ENCODE results near the gene DISC1. TPM values are rescaled to one million over a fixed set of nuclear protein-coding genes. Genes with fewer than 3 reads are reported as not detected.
"Not testable (repeated sequence)": the region's sequence is repeated elsewhere in the genome, so short reads cannot be mapped to it uniquely, and the experiment has no call there.

The DISC1 gene
- total RNA-seq, 1 donor from 2014 or later: 5.3 TPM

DNA sequence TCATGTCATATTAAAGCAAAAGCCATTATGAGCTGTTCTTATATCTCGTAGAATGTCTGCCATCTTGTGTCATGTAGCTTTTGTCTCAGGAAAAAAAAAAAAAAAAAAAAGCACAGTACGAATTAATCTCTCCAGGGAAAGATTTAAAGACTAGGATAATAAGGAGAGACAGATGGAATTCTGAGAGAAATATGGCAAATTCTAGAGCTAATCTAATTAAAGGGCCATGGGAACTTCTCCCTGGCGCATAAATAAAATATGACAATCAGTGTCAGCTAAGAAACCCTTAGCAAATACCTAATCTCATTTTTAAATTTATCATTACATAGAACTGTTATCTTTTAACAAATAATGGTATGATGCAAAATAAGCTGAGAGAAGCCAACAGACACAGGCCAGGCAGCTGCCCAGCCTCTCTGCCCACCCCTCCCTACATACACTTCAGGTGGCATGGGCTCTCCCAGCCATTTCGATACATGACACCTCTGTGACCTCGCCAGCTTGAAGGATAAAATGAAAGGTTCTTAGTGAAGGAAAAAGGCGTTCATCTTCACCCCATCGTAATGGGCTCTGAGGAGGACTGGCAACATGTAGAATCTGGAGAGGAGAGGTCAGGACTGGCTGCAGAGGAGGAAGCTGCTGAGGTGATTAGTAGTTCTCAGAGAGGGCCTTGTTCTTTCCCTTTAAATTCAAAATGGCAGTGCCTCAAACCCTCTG is 39.8 kb downstream of the DISC1 start:
- FAIRE-seq (no peak), DNase-seq (ENCODE audit: low spot score in 2 of 2) (no peak)

DNA sequence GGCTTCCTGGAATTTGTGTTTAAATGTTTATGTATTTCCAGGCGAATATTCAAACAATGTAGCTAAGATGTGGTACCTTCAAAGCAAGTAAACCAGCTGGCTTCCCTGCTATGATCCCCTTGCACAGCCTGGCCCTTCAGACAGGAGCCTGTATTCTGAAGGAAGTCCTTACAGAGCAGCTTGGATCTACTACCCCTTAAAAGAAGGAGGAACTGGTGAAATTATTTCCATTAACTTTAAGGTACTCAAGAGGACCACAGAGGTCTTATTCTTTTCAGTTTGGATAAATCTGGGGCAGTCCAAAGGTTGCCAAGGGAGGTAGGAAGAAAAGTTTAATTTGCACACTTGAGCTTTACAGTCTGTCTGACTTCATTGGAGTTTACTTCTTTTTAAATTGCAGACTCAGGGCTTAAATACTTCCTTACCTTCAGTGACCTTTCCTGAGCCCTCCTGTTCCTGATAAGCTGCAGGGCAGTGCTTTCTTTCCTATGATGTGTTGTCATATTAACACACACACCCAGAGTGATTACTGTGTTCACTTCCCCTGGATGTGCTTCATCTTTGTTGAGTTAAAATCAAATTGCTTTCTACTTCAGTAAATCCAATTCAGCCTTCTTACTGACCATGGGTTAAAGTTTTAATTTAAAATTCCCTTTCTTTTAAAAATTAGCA is 40.5 kb downstream of the DISC1 start:
- FAIRE-seq (no peak), DNase-seq (ENCODE audit: low spot score in 2 of 2) (no peak)

DNA sequence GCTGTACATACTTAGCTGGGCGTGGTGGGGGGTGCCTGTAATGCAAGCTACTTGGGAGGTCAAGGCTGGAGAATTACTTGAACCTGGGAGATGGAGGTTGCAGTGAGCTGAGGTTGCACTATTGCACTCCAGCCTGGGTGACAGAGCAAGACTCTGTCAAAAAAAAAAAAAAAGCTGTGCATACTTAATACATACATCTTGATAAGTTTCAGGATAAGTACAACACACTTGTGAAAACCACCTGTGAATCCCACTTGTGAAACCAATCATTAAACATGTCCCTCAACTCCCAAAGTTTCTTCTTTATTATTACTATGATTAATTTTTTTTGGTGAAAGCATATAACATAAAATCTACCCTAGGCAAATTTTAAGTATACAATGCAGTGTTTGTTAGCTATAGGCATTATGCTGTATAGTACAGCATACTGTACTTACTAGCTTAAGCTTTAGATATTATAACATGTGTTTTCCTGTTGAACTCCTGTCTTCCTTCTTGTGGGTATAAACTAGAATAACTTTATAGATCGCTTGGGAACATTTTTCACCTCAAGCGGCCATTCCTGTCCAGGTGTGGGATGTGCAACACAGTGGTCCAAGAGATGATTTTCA is 41.4 kb downstream of the DISC1 start:
- DNase-seq (ENCODE audit: low spot score in 2 of 2) (no peak), FAIRE-seq (no peak)

DNA sequence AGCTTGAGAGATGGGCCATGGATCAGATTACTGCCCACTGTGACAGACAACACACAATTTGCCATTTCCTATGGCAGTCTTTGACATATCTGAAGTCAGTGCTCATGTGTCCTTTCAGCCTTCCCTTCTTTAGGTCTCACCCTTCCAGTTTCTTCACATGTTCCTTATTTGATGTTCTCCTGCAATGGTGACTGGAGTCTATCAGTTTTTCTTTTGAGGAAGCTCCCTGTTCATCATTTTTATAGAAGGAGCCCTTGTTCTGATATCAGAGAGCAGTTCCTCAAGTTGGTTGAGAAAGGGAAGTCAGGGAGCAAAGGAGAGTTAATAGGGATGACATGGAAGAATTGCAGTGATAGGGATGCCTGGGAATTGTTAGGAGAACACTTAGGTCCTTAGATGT is 42.2 kb downstream of the DISC1 start:
- FAIRE-seq (no peak), DNase-seq (ENCODE audit: low spot score in 2 of 2) (no peak)

DNA sequence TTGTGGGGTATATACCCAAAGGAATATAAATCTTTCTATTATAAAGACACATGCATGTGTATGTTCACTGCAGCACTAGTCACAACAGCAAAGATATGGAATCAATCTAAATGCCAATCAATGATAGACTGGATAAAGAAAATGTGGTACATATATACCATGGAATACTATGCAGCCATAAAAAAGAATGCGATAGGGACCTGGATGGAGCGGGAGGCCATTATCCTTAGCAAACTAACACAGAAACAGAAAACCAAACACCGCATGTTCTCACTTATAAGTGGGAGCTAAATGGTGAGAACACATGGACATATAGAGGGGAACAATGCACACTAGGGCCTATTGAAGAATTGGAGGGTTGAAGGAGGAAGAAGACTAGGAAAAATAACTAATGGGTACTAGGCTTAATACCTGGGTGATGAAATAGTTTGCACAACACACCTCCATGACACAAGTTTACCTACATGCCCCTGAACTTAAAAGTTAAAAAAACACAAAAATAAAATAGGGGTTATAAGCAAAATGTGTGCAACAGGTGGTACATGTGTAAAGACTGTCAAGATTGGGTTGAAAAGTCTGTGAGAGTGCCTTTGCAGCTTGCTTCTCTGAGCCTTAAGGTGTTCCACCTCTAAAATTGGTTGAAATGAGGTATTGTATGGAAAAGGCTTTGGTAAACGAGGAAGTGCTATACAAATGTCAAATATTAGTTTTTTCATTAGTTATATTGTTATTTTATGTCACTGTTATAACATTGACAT is 43.5 kb downstream of the DISC1 start:
- not testable (repeated sequence) for FAIRE-seq; DNase-seq (ENCODE audit: low spot score in 2 of 2)

DNA sequence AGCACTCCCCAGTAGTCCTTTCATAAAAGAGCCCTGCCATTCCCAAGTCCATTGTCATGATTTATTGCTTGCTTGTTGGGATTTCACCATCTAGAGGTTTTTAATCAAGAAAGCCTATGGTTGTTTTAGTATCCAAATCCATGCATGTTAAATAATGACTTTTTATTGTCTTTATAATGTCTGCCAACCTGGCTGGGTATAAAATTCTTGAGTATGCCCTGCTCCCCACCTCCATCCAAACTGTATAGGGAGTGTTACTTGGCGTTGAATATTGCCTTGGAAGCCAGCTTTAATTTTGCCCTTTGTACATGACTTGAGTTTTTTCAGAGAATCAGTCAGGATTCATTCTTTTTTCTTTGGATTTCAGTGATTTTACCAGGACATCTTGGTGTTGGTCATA is 44.2 kb downstream of the DISC1 start:
- no peak for DNase-seq (ENCODE audit: low spot score in 2 of 2)

DNA sequence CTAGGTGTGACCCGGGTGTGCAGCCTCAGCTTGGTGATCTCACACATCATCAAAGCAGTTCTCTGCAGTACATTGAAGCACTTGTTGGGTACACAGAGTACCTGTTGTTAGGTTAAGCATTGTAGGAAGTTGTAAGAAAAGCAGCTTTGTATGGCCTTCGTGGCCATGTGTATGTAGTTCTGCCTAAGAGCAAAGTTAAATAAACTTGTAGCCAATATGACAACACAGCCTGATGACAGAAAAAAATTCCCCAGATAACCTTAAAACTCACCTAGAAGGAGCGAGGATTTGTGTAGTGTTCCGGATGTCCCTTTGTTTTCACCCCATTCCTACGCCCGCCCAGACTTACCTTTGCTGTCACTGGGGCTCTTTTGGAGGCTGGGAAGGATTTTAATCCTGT is 48.0 kb downstream of the DISC1 start:
- DNase-seq (ENCODE audit: low spot score in 2 of 2): no peak
- FAIRE-seq: no peak

More for the DNA sequence above, 44.2 kb downstream of the DISC1 start:
- FAIRE-seq: no peak

DNA sequence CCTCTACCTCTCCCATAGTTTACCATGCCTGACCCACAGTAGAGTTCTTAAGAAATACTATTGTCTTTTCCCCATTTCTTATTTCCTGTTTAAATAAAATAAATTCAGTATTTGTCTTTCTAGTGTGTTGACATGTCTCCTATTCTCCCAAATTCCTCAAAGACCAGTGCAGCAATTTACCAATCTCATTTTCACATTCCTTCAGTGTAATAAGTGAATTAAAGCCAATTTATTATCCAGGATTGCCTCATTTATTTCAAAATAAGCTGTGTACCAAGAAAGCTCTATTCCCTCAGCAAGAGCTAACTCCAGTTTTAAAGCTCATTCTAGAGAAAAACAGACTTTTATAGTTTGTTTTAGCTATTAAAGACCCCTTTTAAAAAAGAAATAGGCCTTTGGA is 49.9 kb downstream of the DISC1 start:
- DNase-seq (ENCODE audit: low spot score in 2 of 2) (no peak), FAIRE-seq (no peak)

DNA sequence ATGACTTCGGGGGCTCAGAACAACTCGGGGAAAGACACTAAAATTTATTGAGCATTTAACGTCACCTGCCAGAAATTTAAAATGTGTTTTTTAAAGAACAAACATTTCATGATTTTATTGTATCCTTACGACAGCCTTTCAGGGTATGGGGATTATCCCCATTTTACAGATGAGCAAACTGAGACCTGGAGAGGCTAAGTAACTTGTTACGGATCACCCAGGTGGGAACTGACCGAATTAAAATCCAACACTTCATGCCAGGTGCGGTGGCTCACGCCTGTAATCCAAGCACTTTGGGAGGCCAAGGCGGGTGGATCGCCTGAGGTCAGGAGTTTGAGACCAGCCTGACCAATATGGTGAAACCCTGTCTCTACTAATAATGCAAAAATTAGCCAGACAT is 50.9 kb downstream of the DISC1 start:
- FAIRE-seq (no peak), DNase-seq (ENCODE audit: low spot score in 2 of 2) (no peak)

DNA sequence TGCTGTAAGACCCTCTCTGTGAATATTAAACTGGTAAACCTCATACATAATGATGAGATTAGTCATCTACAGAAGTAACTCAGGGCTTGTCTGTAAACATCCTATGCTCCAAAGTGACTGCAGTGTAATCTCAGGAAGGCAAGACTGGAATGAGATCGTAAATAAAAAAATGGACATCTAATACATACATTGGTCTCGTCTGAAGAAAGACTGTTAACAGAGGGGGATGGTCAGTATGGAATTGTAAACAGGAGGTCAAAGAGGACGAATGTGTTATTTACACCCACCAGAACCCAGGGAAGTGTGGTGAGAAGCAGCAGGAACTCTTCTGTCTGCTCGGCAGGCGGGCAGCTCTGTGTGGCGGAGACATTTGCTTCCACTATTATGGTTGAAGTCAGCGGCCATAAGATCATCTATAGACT is 51.4 kb downstream of the DISC1 start:
- DNase-seq (ENCODE audit: low spot score in 2 of 2) (no peak), FAIRE-seq (no peak)

DNA sequence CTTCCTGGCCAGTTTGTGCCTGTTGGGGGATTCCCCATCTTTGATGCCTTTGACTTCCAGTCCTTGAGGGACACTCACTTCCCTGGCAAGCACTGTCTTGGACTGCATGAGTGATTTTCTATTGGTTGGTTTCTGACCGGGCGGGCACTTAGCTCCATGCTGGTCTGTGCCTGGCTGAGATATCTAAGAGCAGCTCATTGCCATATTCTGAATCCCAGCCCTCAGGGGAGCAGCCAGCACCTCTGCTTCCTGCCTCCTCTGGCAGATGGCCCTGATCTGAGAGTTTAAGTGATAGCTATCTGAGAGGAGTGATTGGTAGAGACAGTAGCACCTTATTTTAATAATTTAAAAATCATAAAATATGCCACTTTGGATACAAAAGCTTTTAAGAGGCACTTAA is 52.5 kb downstream of the DISC1 start:
- FAIRE-seq (no peak), DNase-seq (ENCODE audit: low spot score in 2 of 2) (no peak)

DNA sequence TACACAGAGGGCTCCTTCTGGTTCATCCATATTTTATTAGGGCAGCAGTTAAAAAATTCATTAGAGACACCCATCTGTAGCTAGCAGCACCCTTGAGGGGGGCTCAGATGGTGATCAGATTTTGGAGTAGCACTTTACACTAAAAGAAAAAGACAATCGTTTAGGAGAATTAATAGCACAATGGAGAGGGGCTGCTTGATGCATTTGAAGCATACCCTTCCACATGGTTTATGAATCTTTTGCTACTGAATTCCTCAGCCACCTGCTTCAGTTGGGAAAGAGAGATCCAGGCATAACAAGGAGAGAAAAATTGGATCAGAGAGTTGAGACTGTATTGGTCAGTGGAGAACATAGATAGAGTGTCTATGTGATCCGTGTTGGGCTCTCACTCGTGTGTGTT is 54.4 kb downstream of the DISC1 start:
- DNase-seq (ENCODE audit: low spot score in 2 of 2) (no peak), FAIRE-seq (no peak)

DNA sequence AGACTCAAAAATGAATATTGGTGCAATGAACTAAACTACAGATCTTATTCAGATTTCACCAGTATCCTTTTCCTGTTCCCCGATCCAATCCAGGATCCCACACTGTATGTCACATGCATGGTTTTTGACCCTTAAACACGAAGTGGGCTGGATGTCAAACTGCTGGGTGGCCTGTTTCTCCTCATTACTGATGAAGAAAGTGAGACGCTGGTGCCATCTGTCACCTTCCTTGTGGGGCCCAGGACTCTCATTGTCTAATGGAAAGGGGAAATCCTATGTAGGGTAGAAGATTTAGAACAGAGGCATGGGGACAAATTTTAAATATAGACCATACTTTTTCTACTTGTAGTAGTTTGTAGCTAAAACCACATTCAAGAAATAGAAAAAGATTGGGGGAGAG is 56.2 kb downstream of the DISC1 start:
- FAIRE-seq (no peak), DNase-seq (ENCODE audit: low spot score in 2 of 2) (no peak)

DNA sequence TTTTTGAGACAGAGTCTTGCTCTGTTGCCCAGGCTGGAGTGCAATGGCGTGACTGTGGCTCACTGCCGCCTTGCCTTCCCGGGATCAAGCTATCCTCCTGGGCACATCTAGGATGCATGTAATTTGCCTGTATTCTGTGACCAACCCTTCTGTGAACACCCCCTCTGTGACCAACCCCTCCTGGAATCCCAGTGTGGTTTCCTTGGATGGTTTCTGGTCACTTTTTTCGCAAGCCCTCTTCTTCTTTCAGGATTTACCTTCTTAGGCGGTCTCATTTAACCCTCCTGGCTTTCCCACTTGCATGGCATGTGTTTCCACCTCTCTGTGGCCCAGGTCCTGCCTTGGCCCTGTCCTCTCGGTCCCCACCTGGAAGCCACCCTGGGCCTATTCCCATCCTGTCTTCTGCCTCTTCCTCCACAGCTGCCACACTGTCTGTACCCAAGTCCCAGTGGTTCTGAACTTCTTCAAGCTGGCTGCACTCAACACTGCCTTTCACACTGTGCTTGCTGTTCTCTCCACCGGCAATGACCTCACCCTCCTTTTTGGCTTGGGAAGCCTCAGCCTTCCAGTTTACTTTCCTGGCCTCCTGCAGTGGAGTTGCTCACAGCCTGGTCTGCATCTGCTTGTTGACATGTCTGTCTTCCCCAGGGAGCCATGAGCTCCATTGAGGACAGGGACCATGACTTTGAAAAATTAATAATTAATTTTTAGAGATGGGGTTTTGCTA is 57.0 kb downstream of the DISC1 start:
- DNase-seq (ENCODE audit: low spot score in 2 of 2) (no peak), FAIRE-seq (no peak)

DNA sequence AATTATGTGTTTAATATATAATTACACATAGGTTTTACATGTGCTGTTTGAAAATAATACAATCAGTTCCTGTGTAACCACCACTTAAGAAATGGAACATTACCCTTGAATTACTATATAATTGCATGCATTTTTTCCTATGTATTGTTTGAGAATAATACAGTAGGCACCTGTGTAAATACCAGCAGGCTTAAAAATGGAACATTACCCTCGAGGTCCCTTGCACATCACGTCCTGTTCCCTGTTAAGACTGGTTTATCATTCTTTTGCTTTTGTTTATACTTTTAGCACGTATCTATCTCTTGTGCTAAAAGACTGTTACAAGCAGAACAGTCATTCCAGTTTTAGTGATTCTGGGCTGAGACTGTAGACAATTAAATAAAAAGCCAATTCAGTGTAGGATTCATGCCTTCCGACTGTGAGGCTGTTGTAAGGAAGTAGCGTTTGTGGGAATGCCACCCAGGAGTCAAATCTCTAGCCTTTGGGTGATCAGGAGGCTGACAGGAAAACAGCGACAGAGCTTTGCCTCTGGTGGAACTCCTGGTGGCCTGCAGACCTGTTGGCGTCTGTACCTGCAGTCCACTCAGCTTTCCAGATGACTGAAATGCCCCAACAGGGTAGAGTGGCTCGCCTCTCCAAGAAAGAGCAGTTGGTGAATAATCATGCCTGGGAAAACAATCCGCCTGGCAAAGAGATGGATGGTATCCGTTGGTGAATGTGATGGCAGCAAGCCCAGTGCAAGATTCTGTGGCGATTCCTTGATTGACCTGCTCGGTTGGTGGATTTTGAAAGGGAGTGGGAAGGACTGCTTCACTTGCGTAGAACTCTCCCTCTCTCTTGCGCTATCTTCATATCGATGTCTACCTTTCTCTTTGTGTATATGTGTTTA is 58.0 kb downstream of the DISC1 start:
- DNase-seq (ENCODE audit: low spot score in 2 of 2) (no peak), FAIRE-seq (no peak)

DNA sequence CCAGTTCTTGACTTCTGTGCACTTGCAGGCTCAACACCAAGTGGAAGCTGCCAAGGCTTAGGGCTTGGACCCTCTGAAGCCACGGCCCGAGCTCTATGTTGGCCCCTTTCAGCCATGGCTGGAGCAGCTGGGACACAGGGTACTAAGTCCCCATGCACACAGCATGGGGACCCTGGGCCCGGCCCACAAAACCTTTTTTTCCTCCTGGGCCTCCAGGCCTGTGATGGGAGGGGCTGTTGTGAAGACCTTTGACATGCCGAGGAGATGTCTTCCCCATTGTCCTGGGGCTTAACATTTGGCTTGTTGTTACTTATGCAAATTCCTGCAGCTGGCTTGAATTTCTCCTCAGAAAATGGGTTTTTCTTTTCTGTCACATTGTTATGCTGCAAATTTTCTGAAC is 59.8 kb downstream of the DISC1 start:
- no peak for DNase-seq (ENCODE audit: low spot score in 2 of 2)
- FAIRE-seq: no peak

DNA sequence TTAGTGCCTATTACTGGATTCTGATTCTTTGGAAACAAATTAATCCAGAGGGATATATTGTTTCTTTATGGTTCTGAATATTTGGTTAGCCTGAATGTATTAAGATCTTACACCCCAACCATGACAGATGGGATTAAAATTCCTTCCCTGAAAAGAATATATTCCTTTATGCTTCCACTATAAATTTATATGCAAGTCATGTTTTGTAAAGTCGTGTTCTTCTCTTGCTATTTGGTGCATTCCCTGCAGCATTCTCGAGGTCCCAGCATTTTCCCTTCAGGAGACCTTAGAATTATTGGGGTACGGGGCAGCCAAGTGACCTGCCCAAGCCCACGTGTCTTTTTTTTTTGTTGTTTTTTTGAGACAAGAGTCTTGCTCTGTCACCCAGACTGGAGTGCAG is 62.4 kb downstream of the DISC1 start:
- no peak for FAIRE-seq

DNA sequence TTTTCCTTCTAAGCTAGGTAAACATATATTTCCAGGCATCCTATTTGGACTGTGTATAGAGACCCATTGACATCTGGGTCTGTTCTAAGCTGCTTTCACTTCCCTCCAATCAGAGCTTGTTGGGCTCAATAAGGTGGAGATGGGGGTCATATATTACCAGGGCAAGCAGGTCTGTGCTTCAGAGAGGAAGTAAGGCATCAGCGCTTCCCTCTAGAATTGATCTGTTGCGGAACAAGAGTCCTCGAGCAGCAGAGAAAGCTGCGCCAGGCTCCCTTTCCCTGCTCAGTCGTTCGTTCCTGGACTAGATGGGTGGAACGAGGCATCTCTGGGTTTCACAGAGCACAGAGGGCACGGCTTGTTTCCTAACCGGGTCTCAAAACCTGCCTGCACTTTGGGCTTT is 63.5 kb downstream of the DISC1 start:
- FAIRE-seq (no peak), DNase-seq (ENCODE audit: low spot score in 2 of 2) (no peak)

More for the DNA sequence above, 62.4 kb downstream of the DISC1 start:
- no peak for DNase-seq (ENCODE audit: low spot score in 2 of 2)

DNA sequence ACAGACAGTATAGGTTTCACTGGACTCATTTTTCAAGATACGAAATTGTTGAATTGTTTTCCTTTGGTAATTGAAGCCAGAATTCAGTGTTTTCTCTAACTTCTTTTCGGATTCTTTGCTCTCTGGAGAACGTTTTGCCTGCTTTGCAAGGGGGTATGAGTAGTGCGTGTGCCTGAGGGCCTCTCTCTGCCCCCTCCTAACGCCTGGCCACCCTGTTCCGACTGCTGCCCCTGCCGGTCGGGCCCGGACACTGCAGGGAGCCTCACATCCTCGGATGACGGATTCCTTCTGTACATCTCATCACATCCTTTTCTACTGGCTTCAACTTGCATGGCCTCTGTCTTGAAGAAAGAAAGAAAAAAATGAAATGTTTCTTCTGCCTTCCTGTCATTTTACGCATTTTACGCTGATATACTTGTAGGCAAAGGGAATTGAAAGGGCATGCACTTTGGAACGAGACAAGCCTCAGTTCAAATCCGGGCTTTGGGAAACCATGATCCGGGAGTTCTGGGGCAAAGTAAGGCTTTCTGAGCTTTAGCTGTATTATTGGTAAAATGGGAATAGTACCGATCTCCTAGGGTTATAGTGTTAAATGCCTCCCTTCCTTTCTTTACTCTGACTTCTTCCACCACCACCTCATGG is 65.1 kb downstream of the DISC1 start:
- DNase-seq (ENCODE audit: low spot score in 2 of 2) (no peak), FAIRE-seq (no peak)

All from frontal cortex (tissue), 4 donors.